ENCODE results near the gene UBA6.

- TF ChIP-seq CTCF (IDR thresholded peaks at IDR 0.05) (no peak), POLR2A (IDR thresholded peaks at IDR 0.05) (no peak)
Measured at GRCh38 chr4:67568820-67569219, 132.1 kb downstream of the UBA6 start.

Data from ovary (tissue), 3 donors.